ENCODE data around the gene MOB1B.
A peak's percentile ranks its signal among the peaks of the same experiment; 100 is the strongest.
"Not testable (repeated sequence)": the region's sequence is repeated elsewhere in the genome, so short reads cannot be mapped to it uniquely, and the experiment has no call there.

Gene MOB1B

GRCh38 chr4:71004281-71004851, 102.2 kb downstream of the MOB1B start:
- no peak overlapping the region for H3K4me3 ChIP-seq (ENCODE audit: low read depth, low read length)
- DNase-seq (ENCODE audit: low read depth), result no peak
- TF ChIP-seq, protein P1, sequence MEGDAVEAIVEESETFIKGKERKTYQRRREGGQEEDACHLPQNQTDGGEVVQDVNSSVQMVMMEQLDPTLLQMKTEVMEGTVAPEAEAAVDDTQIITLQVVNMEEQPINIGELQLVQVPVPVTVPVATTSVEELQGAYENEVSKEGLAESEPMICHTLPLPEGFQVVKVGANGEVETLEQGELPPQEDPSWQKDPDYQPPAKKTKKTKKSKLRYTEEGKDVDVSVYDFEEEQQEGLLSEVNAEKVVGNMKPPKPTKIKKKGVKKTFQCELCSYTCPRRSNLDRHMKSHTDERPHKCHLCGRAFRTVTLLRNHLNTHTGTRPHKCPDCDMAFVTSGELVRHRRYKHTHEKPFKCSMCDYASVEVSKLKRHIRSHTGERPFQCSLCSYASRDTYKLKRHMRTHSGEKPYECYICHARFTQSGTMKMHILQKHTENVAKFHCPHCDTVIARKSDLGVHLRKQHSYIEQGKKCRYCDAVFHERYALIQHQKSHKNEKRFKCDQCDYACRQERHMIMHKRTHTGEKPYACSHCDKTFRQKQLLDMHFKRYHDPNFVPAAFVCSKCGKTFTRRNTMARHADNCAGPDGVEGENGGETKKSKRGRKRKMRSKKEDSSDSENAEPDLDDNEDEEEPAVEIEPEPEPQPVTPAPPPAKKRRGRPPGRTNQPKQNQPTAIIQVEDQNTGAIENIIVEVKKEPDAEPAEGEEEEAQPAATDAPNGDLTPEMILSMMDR (IDR thresholded peaks at IDR 0.05; ENCODE audit: low read depth, low read length, missing control alignments), result peak; percentile 13

- not testable (repeated sequence) for H3K4me3 ChIP-seq (ENCODE audit: low read depth, low read length); DNase-seq (ENCODE audit: low read depth)
These were observed 102.9 kb downstream of the MOB1B start for GRCh38 chr4:71005025-71005424.

DNA sequence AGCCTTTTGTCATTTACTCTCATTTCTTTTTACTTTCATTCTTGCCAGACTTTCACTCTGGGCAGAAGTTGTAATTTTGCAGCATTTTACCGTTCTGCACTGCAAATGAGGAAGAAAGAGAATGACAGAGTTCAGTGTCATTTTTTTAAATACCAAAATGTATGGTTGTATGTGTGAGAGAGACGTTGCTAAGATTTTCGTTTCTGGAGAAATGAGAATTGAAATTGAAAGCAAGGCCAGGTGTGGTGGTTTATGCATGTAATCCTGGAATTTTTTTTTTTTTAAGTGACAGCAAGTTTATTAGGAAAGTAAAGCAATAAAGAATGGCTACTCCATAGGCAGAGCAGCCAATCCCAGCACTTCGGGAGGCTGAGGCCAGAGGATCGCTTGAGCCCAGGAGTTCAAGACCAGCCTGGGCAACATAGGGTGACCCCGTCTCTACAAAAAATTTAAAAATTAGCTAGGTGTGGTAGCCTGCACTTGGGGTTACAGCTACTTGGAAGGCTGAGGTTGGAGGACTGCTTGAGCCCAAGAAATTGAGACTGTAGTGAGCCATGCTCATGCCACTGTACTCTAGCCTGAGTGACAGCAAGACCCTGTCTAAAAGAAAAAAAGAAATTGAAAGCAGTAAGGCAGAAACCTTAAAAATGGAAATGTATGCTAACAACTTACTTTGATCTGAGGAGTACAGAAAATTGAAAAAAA, 104.2 kb downstream of the MOB1B start:
- no peak overlapping the region for H3K4me3 ChIP-seq (ENCODE audit: low read depth, low read length)
- TF ChIP-seq, protein P1 (IDR thresholded peaks at IDR 0.05; ENCODE audit: low read depth, low read length, missing control alignments), result no peak
- peak; percentile 53 for DNase-seq (ENCODE audit: low read depth)

DNA sequence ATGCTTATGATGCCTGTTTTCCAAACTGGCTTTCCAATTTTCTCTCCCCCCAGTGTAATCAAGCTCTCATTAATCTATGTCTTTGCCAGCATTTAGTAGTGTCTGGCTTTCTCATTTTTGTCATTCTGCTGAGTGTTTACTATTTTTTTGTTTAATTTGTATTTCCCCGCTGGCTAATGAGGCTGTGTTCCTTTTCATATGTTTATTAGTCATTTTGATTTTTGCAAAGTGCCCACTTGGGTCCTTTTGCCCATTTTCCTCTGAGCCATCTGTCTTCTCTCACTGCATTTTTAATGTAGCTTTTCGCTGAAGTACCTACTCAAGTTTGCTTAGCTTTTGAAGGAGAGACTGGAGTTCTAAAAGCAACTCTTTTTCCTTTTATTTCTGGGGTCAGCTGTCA, 106.0 kb downstream of the MOB1B start:
- no peak overlapping the region for H3K4me3 ChIP-seq (ENCODE audit: low read depth, low read length)
- no peak for DNase-seq (ENCODE audit: low read depth)
- TF ChIP-seq, protein P1 (IDR thresholded peaks at IDR 0.05; ENCODE audit: low read depth, low read length, missing control alignments), result no peak

- DNase-seq (ENCODE audit: low read depth), result no peak
- TF ChIP-seq, protein P1 (IDR thresholded peaks at IDR 0.05; ENCODE audit: low read depth, low read length, missing control alignments), result no peak
- no peak overlapping the region for H3K4me3 ChIP-seq (ENCODE audit: low read depth, low read length)
These were observed 106.9 kb downstream of the MOB1B start for GRCh38 chr4:71009086-71009485.

DNA sequence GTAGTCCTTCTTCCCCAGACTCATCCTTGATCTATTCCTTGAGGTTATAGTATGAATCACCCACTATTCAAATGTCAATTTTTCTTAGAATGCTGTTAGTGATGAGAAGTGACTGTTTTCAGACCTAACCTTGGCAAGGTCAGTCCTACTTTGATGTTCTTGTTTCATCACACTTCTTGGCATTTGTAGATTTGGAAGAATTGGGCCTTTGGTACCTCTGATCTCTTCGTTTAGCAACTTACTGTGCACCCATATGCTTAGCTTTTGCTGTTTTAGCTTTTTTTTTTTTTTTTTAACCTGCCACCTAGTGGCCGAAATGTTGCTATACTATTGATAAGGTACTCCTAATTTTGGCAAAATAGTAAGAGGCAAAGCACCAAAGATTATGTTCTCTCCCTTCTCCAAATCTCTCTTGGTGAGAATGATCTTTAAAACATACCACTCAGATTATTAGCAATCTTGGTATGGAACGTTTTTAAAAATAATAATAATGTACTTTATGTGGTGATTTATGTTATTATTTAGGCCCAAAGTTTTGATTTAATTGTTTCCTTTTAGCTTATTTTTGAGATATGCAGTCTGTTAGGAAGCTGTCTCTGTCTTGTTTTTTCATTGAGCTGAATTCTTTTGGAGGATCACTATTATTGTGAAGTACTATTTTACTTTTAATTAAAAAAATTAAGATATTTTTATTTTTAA, 107.9 kb downstream of the MOB1B start:
- DNase-seq (ENCODE audit: low read depth), result no peak
- TF ChIP-seq, protein P1 (IDR thresholded peaks at IDR 0.05; ENCODE audit: low read depth, low read length, missing control alignments), result peak; percentile 61
- no peak overlapping the region for H3K4me3 ChIP-seq (ENCODE audit: low read depth, low read length)

DNA sequence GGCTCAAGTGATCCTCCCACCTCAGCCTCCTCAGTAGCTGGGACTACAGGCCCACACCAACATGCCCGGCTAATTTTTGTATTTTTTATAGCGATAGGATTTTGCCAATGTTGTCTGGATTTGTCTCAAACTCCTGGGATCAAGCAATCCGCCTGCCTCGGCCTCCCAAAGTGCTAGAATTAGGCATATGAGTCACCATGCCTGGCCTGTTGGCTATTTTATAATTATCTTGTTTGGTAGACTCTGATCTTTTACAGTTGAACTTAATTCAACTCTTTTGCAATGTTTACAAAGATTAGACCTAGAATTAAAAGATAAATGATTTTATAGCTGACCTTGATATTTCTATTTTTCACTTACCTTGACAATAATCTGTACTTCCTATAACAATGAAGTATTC, 109.3 kb downstream of the MOB1B start:
- H3K4me3 ChIP-seq (ENCODE audit: low read depth, low read length), result no peak overlapping the region
- TF ChIP-seq, protein P1 (IDR thresholded peaks at IDR 0.05; ENCODE audit: low read depth, low read length, missing control alignments), result no peak
- no peak for DNase-seq (ENCODE audit: low read depth)

GRCh38 chr4:71017391-71017790, 115.2 kb downstream of the MOB1B start:
- not testable (repeated sequence) for H3K4me3 ChIP-seq (ENCODE audit: low read depth, low read length); DNase-seq (ENCODE audit: low read depth)
